Hippocampal formation (tissue), 2 donors: ENCODE measurements around the gene PPP1R18.
A peak's percentile ranks its signal among the peaks of the same experiment; 100 is the strongest.
"Not testable (repeated sequence)": the region's sequence is repeated elsewhere in the genome, so short reads cannot be mapped to it uniquely, and the experiment has no call there.

Source experiments
- DNase-seq, 2 donors: peaks; one replicate each; lab custom pipeline; 2025; lab: John Stamatoyannopoulos, UW

The PPP1R18 gene

DNA sequence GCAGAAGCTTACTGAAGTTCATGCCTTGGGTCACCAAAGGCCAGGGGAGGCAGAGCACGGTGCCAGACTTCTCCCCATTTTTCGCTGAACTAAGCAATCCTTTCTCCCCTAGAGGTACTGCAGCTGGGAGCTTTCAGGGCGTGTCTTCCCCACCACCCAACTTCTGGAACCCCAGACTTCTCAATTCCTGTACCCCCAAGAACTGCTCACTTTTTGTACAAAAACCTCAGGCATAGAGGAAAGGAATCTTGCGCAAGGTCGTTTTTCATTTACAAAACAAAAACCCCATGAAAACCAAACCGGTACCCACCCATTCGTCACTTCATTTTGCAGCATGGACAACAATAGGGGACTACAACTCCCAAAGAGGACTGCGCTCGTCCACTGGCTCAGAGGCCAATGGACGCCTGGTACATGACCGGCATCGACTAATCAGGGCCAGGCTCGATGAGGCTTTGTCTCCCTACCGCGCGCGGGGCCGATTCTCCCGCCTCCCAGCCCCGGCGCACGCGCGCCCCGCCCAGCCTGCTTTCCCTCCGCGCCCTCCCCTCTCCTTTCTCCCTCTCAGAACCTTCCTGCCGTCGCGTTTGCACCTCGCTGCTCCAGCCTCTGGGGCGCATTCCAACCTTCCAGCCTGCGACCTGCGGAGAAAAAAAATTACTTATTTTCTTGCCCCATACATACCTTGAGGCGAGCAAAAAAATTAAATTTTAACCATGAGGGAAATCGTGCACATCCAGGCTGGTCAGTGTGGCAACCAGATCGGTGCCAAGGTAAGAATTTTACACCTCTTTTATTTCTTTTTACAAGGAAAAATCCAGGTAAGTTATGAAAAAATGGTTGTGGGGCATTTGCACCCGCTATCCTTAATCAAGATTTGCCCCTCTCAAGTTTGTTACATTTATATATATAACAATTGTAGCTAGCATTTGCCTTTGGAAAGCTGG lies 33.6 kb upstream of the PPP1R18 start, which contains the start of gene TUBB:
Gene TUBB (plus strand): TSS at position 562 of the 947 bp plus-strand sequence. CDS start 155 bp downstream, at position 717.
- DNase-seq = peak; percentile 94 to 99

DNA sequence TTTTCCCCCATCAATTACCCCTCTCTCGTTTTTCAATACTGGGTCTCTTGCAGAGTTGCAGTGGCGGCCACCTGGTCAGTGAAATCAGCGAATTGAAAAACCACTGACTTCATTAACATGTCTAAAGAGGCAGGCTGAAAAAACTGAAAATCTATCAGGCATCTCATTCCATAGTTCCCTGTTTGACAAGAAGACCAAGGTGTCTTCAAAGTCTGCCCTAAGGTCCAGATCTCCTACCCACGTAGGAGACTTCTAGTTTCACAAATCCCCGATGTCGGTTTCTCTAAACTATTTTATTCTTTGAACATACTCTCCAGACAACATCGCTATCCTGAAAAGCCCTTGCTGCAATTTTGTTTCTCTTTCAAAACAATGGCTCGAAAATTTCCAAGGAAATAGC lies 32.9 kb upstream of the PPP1R18 start:
- DNase-seq = no peak

DNA sequence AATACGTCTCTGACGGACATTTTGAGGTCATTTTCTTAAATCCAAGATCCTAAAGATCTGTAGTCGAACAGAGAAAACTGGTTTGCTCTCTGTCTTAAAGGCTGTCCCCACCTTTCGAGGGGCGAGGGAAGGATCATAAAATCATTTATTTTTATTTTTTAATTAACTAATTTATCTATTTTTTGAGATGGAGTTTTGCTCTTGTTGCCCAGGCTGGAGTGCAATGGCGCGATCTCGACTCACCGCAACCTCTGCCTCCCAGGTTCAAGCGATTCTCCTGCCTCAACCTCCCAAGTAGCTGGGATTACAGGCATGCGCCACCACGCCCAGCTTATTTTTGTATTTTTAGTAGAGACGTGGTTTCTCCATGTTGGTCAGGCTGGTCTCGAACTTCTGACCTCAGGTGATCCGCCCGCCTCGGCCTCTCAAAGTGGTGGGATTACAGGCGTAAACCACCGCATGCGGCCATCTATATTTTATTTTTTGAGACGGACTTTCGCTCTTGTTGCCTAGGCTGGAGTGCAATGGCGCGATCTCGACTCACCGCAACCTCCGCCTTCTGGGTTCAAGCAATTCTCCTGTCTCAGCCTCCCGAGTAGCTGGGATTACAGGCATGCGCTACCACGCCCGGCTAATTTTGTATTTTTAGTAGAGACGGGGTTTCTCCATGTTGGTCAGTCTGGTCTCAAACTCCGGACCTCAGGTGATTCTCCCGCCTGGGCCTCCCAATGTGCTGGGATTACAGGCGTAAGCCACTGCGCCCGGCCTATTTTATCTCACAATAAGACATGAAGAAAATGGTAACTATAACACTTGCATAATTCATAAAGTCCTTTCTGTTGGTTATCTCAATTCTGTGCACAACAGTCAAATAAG lies 31.6 kb upstream of the PPP1R18 start:
- DNase-seq = not testable (repeated sequence)

DNA sequence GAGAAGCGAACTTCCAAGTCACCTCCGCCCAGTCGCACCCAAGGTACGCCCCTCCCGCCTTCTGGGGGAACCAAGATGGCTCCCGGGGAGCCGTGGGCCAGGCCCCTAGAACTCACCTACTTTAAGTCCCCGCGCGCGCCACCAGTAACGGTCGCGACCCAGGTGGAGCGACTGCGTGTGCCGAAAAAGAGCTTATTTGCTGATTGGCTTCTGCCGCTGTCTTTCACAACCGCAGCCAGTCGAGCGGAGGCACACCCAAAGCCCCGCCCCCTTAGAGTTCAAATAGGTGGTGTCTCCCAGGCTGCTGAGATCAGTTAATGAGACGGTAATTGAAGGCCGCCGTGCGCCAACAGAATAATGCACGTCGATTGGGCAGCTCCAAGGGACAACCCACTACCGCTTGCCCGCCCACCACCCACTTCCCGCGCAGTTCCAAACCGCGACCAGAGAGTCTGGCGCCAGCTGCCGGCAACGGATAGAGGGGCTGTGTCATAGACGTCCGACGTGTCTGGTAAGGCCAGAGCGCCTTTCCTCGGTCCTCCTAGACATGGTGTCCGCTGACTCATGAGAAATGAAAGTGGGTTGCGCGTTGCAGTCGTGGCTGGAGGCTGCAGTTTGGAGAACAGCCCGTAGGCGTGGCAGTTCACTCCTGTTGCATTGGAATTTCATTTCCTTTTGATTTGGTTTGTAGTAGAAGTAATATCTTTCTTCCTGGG lies 30.8 kb upstream of the PPP1R18 start, which contains the start of gene MDC1:
Gene MDC1 (minus strand): TSS at position 153 of the 716 bp plus-strand sequence. CDS start 2,106 bp downstream, outside the sequence.
- peak; percentile 99 for DNase-seq

DNA sequence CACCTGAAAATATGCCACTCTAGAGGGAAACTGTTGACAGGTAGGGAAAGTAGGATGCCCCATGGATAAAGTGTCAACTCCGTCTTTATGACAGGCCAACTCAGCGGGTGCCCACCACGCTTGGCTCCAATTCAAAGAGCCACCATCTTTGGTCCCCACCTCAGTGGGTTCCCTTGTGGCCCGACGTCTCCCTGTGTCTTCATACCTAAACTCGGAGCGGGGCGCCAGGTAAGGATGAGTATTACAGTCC lies 30.4 kb upstream of the PPP1R18 start:
- no peak for DNase-seq

DNA sequence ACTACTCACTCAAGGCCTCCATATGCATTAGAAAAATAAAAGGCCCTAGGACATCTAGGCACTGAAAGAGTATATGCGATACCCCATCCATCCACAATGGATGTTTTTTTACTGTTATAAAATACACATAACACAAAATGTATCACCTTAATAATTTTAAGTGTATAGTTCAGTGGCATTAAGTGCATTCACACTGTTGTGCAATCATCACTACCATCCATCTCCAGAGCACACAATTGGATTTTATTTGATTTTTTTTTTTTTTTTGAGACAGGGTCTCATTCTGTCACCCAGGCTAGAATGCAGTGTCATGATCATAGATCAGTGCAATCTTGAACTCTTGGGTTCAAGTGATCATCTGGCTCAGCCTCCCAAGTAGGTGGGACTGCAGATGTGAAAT lies 27.8 kb upstream of the PPP1R18 start:
- no peak for DNase-seq

DNA sequence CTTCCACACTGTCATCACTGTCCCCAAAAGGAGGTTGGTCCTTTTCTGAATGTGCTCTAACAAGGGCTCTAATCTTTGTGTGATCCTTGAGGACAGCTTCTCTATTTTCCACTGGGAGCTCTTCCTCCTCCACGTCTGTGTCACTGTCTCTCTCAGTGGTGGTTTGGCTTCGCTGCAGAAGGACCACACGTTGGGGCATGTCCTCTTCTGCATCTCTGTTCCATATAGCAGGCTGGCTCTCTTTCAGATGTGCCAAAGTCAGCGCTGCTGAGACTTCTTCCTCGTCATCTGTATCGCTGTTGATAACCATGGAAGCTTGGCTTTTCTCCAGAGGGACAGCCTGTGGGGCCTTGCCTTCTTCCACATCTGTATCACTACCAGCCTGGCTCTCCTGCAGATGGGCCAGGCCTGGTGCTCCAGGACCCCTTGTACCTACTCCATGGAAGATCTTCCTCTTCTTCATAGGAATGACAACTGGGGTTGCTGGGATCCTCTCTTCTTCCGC lies 26.0 kb upstream of the PPP1R18 start:
- no peak for DNase-seq

DNA sequence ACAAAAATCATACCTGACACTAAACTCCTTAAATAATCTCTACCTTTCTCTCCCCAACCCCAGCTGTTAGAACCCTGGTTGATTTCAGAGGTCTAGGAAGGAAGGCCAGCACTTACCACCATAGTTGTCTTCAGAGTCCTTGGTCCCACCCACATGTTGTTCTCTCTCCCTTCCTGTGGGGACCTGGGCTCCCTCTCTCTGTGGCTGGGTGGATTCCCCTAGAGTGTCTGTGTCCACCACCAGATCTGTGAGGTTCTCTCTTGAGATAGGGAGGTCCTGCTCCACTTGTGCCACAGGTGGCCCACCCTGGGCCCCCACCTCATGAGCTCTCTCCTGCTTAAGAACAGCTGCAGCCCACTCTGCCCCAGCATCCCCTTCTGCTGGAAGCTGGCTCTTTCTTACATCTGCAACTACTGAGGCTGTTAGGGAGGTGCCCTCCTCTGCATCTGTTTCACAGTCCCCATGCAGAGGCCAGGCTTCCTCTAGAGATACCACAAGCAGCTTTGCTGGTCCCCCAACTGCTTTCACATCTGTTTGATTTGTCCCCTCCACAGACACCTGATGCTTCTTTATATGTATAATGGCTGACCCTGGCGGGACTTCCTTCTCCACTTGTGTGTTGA lies 25.4 kb upstream of the PPP1R18 start:
- no peak for DNase-seq

DNA sequence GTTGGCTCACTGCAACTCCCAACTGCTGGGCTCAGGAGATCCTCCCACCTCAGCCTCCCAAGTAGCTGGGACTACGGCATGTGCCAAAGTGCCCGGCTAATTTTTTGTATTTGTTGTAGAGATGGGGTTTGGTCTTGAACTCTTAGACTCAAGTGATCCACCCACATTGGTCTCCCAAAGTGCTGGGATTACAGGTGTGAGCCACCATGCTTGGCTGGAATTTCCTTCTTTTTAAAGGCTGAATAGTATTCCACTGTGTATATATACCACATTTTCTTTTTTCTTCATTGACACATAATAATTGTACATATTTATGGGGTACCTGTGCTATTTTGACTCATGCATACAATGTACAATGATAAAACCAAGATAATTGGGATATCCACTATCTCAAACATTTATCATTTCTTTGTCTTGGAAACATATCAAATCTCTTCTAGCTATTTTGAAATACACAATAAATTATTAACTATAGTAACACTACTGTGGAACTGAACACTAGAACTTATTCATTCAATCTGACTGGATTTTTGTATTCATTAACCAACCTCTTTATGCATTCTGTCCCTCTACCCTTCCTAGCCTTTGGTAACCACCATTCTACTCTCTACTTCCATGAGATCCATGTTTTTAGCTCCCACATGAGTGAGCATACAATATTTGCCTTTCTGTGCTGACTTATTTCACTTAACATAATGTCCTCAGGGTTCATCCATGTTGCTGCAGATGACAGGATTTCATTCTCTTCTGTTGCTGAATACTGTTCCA lies 22.8 kb upstream of the PPP1R18 start:
- no peak for DNase-seq

DNA sequence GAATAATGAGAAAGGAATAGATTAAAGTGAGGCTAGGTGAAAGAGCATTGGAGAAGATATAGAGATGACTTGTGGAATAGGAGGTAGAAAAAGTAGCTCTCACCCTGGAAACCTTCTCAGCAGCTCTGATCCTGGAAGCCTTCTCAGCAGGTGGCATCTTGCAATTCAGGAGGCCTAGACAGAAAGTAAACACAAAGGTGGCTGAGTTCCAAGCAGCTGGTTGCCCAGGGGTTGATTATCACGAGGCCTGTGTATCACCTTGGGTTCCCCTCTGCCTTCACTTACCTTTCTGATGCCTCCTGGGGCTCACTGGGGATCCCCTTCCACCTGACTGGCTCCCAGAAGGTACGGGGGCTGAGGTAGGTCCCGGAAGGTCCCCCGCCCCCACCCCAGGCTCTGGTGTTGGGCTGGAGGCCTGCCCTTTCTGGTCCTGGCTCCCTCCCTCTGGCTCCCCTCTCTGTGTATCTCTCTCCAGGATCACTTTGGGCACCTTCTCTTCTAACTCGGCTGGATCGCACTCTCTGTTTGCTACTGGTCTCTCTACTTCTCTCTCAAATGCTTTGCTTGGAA lies 20.9 kb upstream of the PPP1R18 start:
- DNase-seq = no peak

DNA sequence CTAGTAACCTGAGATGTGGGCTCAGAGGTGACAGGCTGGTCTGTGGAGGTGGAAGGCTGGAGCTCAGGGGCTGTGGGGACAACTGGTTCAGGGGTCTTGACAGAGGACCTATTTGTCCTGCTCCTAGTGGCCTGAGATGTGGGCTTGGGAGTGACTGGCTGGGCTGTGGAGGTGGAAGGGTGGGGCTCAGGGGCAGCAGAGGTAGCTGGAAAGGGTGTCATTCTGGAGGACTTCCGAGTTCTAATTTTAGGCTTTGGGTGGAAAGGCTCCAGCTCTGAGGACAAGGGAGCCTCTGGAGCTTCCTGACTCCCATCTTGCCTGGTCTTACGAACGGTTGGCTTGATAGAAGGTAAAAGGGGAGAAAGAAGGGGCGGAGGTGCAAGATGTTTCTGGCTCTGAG lies 19.2 kb upstream of the PPP1R18 start:
- no peak for DNase-seq

DNA sequence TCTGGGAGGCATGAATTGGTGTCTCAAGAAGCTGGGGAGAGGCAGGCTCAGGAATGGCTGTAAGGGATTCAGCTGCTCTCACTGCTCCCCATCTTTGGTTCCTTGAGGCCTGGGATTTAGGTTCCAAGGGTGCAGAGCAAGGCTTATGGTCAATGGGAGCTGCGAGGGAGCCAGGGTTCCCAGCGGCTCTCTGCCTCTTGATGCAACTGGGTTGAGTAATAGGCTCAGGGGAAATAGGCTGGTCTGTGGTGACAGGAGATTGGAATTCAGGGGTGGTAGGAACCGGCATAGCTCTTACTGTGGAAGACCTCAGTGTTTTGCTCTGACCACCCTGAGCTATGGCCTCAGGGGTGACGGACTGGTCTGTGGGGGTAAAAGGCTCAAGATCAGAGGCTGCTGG lies 17.4 kb upstream of the PPP1R18 start:
- no peak for DNase-seq

DNA sequence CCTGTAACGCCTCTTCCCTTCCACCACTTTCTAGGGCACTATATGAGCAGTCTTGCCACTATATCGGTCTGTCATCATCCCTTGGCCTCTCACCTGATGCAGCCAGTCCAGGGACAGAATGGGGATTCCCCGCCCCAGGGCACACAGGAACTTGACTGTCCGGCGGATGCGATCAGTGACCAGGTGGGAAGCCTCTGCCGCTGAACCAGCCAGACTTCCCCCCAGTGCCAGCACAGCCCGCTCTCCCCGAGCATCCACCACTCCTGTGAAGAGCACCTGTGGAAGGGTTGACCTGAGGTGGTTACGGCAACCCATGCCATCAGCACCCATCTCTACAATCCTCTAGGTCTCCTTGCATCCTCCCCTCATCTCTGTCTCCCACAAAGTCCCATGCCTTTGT lies 16.6 kb upstream of the PPP1R18 start:
- no peak for DNase-seq

DNA sequence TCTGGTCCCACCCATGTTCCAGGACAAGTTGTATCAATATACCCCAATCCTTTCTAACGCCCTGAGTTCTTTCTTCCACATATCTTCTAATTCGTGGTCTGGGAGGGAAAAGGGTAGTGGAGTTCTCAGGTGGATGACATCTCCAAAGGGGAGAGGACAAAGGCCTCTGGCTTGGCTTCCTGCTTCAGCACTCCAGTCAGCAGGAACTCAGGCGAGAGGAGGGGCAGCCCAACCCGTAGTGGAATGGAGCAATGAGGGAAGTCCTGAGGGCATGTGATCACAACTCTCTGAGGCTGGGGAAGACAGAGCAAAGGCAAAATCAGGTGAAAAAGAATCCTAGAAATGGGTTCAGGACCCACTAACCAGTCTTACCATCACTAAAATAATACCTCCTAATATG lies 13.9 kb upstream of the PPP1R18 start:
- DNase-seq = no peak

DNA sequence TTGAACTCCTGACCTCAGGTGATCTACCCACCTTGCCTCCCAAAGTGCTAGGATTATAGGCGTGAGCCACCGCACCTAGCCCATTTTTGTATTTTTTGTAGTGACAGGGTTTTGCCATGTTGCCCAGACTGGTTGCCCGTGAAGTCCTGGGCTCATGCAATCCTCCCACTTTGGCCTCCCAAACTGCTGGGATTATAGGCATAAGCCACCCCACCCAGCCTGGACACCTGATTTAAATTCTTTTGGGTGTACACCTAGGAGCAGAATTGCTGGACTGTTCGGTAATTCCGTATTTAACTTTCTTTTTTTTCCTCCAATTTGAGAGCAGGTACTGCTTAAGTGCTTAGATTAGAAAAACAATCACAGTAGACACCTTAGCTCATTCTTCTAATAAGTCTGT lies 10.0 kb upstream of the PPP1R18 start:
- no peak for DNase-seq

DNA sequence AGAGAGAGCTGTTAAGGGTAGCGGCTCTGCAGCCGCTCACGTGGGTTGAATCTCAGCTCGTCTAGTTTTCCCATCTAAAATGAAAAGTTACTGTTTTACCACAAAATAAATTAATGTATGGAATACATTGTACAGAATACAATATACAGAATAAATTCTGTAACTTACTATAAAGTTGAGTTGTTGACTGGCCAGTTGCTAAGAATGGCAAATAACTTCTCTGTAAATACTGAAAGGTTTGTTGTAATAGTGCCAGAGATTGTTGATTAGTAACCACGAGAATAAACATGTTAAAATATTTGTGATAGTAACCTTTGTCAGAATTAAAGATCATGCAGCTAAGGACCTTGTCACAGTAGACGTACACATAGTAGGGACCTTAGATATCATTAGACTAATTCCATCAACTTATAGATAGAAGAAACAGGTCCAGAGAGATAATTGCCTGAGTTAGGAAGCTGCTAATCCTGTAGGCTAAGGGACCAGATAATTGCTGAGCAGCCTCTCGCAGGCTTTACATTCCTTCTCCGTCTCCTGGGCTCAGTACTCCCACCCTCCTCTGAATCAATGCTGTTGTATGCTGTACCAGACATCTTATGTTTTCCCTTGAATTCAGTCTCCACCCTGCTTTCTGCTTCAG lies 4.9 kb upstream of the PPP1R18 start:
- no peak for DNase-seq

DNA sequence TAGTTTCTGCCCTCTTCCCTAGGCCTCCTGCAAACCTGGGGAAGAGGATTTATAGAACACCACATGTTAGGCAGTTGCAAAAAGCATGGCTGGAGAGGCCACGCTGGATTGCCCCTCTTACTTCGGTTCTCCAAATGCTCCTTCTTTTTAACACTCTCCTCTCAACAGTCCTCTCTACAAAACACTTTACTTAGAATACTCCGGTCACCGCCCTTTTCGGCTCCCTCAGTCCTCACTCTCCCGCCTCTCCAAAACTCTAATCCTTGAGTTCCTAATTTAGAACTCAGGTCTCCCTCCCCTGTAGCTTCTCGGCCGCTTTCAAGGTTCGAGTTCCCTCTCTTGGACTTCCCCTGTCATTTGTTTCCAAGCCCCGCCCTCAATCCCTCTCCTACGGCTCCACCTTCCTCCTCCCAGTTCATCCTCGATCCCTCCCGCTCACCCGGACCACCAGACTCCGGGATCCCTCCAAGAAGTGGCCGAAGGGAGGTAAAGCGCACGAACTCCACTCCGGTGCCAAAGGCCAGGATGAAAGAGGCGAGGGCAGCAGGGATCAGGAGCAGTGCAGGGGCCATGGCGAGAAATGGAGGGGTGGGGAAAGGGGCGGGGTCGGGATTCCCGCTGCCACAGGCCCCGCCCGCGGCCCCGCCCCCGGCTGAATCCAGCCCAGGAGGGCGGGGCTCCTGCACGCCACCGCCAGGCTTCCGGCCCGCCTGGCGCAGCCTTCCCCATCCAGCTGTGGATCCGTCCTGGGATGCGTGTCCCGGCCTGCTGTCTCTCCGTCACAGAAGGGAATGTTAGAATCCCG lies 4.2 kb upstream of the PPP1R18 start, which contains the start of gene NRM:
Gene NRM (minus strand): TSS at position 582 of the 805 bp plus-strand sequence. CDS start 10 bp downstream, at position 572.
- peak; percentile 78 to 92 for DNase-seq

DNA sequence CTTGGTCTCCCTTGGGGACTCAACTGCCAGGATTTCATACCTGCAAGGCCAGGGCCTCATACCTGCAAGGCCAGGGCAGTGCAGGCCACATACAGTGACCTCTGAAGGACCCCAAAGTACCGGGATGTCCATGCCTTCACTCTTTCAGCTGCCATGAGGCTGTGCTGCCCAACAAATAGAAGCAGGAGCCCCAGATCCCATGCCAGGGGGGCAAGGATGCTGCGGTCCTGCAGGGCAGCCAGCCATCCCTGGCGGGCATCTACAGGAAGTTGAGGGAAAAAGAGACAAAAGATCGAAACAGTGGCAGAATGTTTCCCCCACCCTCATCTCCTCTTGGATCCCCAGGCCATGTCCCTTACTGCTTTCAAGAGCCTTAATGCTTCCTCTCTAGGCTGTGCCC lies 3.5 kb upstream of the PPP1R18 start:
- no peak for DNase-seq
